Measurements from ENCODE around the gene HEBP2. TPM values are rescaled to one million over a fixed set of nuclear protein-coding genes. Genes with fewer than 3 reads are reported as not detected.
A peak's percentile ranks its signal among the peaks of the same experiment; 100 is the strongest.

HEBP2 gene
- total and polyA plus RNA-seq, 2 of the 4 experiments (the other 2 are of a cell fraction): 3.9 to 6.1 TPM

DNA sequence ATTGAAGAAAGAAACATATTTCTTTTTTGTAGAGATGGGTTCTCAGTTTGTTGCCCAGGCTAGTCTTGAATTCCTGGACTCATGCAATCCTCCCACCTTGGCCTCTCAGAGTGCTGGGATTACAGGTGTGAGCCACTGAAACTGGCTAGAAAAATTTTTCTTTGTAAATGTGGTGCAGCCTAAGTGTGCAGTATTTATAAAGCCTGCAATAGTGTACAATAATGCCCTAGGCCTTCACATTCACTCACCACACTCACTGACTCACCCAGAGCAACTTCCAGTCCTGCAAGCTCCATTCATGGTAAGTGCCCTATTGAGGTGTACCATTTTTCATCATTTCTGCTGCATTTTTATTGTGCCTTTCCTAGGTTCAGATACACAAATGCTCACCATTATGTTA lies 63.9 kb downstream of the HEBP2 start:
- dilution Hi-C loops (cut with HindIII; ENCODE audit: low sequenced_read_pairs, unreplicated experiment): no loop called here

More for the DNA sequence above, 63.9 kb downstream of the HEBP2 start:
- H3K36me3 ChIP-seq (ENCODE audit: control insufficient read depth, insufficient read depth, low read length): no peaks in the 10 kb centered on the region
- 0 out of 2 replicates have a peak overlapping the region, but pooled peaks have one; percentile 49 for H2AK5ac ChIP-seq (ENCODE audit: low read depth, low read length)
- no peaks in the 10 kb centered on the region for H4K20me1 ChIP-seq (ENCODE audit: insufficient read depth, low read length)
- no peak overlapping the region for H3K27ac ChIP-seq (ENCODE audit: insufficient read depth, low read length)
- H3K9me3 ChIP-seq (ENCODE audit: control insufficient read depth, insufficient read depth, low read length): no peaks in the 10 kb centered on the region
- peaks cover 10% of the 10 kb centered on the region; the same call in 1 of the 2 replicates for H3K9me1 ChIP-seq (ENCODE audit: insufficient read depth, low read length)
- in situ Hi-C loops (cut with MboI; ENCODE audit: low sequenced_read_pairs): no loop called here
- no peaks in the 10 kb centered on the region for H3K27me3 ChIP-seq (ENCODE audit: control insufficient read depth, insufficient read depth, low read length)
- TF ChIP-seq CEBPB (IDR thresholded peaks at IDR 0.05; ENCODE audit: low read depth, low read length) (no peak), MAZ (IDR thresholded peaks at IDR 0.05; ENCODE audit: borderline replicate concordance, low read depth, low read length) (no peak), RAD21 (IDR thresholded peaks at IDR 0.05; ENCODE audit: low read length) (no peak), MAFK (IDR thresholded peaks at IDR 0.05; ENCODE audit: low read depth, low read length) (no peak), NFE2L2 (IDR thresholded peaks at IDR 0.05; ENCODE audit: low read depth, low read length) (no peak), SMC3 (IDR thresholded peaks at IDR 0.05; ENCODE audit: low read depth, low read length) (no peak), BHLHE40 (IDR thresholded peaks at IDR 0.05; ENCODE audit: low read depth, low read length) (no peak), RCOR1 (IDR thresholded peaks at IDR 0.05; ENCODE audit: insufficient replicate concordance, low read length) (no peak), FOS (IDR thresholded peaks at IDR 0.05; ENCODE audit: low read depth, low read length) (no peak), MXI1 (IDR thresholded peaks at IDR 0.05; ENCODE audit: borderline replicate concordance, low read depth, low read length) (no peak)
- TF ChIP-seq, protein P1, sequence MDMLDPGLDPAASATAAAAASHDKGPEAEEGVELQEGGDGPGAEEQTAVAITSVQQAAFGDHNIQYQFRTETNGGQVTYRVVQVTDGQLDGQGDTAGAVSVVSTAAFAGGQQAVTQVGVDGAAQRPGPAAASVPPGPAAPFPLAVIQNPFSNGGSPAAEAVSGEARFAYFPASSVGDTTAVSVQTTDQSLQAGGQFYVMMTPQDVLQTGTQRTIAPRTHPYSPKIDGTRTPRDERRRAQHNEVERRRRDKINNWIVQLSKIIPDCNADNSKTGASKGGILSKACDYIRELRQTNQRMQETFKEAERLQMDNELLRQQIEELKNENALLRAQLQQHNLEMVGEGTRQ (IDR thresholded peaks at IDR 0.05; ENCODE audit: low read depth, low read length): no peak
- TF ChIP-seq, protein P2, sequence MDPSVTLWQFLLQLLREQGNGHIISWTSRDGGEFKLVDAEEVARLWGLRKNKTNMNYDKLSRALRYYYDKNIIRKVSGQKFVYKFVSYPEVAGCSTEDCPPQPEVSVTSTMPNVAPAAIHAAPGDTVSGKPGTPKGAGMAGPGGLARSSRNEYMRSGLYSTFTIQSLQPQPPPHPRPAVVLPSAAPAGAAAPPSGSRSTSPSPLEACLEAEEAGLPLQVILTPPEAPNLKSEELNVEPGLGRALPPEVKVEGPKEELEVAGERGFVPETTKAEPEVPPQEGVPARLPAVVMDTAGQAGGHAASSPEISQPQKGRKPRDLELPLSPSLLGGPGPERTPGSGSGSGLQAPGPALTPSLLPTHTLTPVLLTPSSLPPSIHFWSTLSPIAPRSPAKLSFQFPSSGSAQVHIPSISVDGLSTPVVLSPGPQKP (IDR thresholded peaks at IDR 0.05; ENCODE audit: borderline replicate concordance, low read depth, low read length): no peak
- no peak overlapping the region; the same call in 2 of the 3 replicates for H2BK15ac ChIP-seq (ENCODE audit: low read depth, low read length)
- intact Hi-C loops (cut with micrococcal nuclease): no loop called here
- H3K23ac ChIP-seq (ENCODE audit: low read depth, low read length): no peak overlapping the region
- H3K9ac ChIP-seq (ENCODE audit: low read depth, low read length): no peak overlapping the region
- H3K79me1 ChIP-seq (ENCODE audit: low read depth in 1 of 2, low read length in 2 of 2): peaks cover 5 to 18% of the 10 kb centered on the region in 2 experiments; a peak in 3 of 4 replicates
- no peak overlapping the region for H3K14ac ChIP-seq (replicated peaks; ENCODE audit: low read depth, low read length)
- H3K18ac ChIP-seq (ENCODE audit: low read depth, low read length): no peak overlapping the region
- no peak overlapping the region for H4K91ac ChIP-seq (ENCODE audit: insufficient read depth, low read depth, low read length)
- no peak for ATAC-seq (ENCODE audit: low read depth)
- no peak overlapping the region for H4K8ac ChIP-seq (ENCODE audit: low read depth in 2 of 2, low read length in 2 of 2)
- no peak overlapping the region for H2BK120ac ChIP-seq (ENCODE audit: low read depth, low read length)
- DNase-seq: peak; percentile 38
- H2BK20ac ChIP-seq (ENCODE audit: low read depth, low read length): no peak overlapping the region
- no peak overlapping the region for H2BK5ac ChIP-seq (ENCODE audit: low read depth, low read length, poor library complexity, severe bottlenecking)
- ChIA-PET POLR2A (ENCODE audit: unreplicated experiment) (no interaction called here), CTCF (no interaction called here)
- H3K4me1 ChIP-seq (ENCODE audit: control insufficient read depth, insufficient read depth, low read length): peaks cover 7% of the 10 kb centered on the region; the same call in 1 of the 2 replicates
- H3K4ac ChIP-seq (ENCODE audit: low read depth, low read length): no peak overlapping the region
- BruUV-seq (replicated peaks): no TSS peak
- H2AK9ac ChIP-seq (replicated peaks; ENCODE audit: low read depth, low read length, poor library complexity): peak overlapping the region; percentile 50
- H2AFZ ChIP-seq (replicated peaks; ENCODE audit: low read length, poor library complexity): no peak overlapping the region
- H4K5ac ChIP-seq (ENCODE audit: low read depth, low read length): no peak overlapping the region
- no peak overlapping the region for H3K4me3 ChIP-seq (ENCODE audit: insufficient read depth, low read depth, low read length)
- no peak overlapping the region for H3K4me2 ChIP-seq (ENCODE audit: low read depth, low read length)
- H3K56ac ChIP-seq (ENCODE audit: extremely low read depth, insufficient read depth, low read length): no peak overlapping the region
